Activated CD4-positive, alpha-beta T cell treated with anti-CD3 and anti-CD28 coated beads, Interleukin-2, Interleukin-6, amounts not matched to agents 100 ng/mL and 50 ng/mL, durations not matched to agents 16 hours and 8 hours (primary cell): ENCODE data around the gene HIC2.
"Not testable (repeated sequence)": the region's sequence is repeated elsewhere in the genome, so short reads cannot be mapped to it uniquely, and the experiment has no call there.

Experiments used
- DNase-seq: peaks from one replicate; pipeline ENCODE4 v3.0.0-alpha.2; 2020

Gene HIC2

DNA sequence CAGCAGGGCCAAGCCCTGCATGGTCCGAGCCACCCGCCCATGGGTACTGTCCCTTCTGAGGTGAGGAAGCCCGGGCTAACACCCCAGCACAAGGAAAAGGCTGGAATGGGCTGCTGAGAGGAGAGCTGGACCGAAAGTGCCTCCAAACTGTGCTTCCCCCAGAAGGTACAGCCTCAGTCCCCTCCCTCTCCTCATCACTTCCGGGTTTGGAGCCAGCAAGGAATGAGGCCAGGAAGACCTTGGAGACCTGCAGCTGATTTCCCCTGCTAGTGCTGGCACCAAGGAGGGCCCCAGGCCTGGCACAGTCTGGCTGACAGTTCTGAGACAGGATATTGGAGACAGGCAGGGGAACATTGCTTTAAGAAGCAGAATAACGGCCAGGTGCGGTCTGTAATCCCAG is 81.3 kb downstream of the HIC2 start:
- DNase-seq, result not testable (repeated sequence)

- DNase-seq, result not testable (repeated sequence)
These were observed 82.7 kb downstream of the HIC2 start for GRCh38 chr22:21499623-21500506.
